Loucy (cell line): ENCODE measurements around the gene CNP.
A peak's percentile ranks its signal among the peaks of the same experiment; 100 is the strongest.
"Not testable (repeated sequence)": the region's sequence is repeated elsewhere in the genome, so short reads cannot be mapped to it uniquely, and the experiment has no call there.

ENCODE experiments used
- H2AFZ ChIP-seq: fragments of 200-600 bp; sonication (generic); 2 replicates; pipeline ENCODE4 v1.6.0; 2016; ENCODE audit warnings: antibody characterized with exemption, mild to moderate bottlenecking, low read length, moderate library complexity
- H3F3A ChIP-seq: fragments of 200-600 bp; 2 replicates; pipeline ENCODE4 v1.6.0; 2016; ENCODE audit warnings: antibody characterized with exemption, low read depth, mild to moderate bottlenecking
- H3K27me3 ChIP-seq: fragments of 200-600 bp; sonication (generic); 2 replicates; pipeline ENCODE4 v1.6.1; 2014; ENCODE audit warnings: low read length, mild to moderate bottlenecking; ENCODE audit not compliant: insufficient read depth, poor library complexity, severe bottlenecking
- H3K36me3 ChIP-seq: fragments of 200-600 bp; sonication (generic); 2 replicates; pipeline ENCODE4 v1.6.1; 2016; ENCODE audit warnings: low read length; ENCODE audit not compliant: insufficient read depth
- H3K4me1 ChIP-seq: fragments of 200-600 bp; sonication (generic); 2 replicates; pipeline ENCODE4 v1.5.1; 2014; ENCODE audit warnings: low read length, mild to moderate bottlenecking; ENCODE audit not compliant: insufficient read depth, poor library complexity, severe bottlenecking
- H3K4me2 ChIP-seq: fragments of 200-600 bp; sonication (generic); 2 replicates; pipeline ENCODE4 v1.6.0; 2014; ENCODE audit warnings: antibody characterized with exemption, low read length, low read depth, mild to moderate bottlenecking; ENCODE audit not compliant: poor library complexity, severe bottlenecking
- H3K4me3 ChIP-seq: fragments of 200-600 bp; sonication (generic); 2 replicates; pipeline ENCODE4 v1.5.1; 2014; ENCODE audit warnings: low read length, mild to moderate bottlenecking, mixed read lengths; ENCODE audit not compliant: poor library complexity, severe bottlenecking
- H3K79me2 ChIP-seq: fragments of 200-600 bp; sonication (generic); 2 replicates; pipeline ENCODE4 v1.6.1; 2014; ENCODE audit warnings: low read length; ENCODE audit not compliant: insufficient read depth
- H3K9ac ChIP-seq: fragments of 200-600 bp; sonication (generic); 2 replicates; pipeline ENCODE4 v1.6.0; 2014; ENCODE audit warnings: mild to moderate bottlenecking, low read depth, low read length, moderate library complexity; ENCODE audit not compliant: poor library complexity, severe bottlenecking
- H3K9me2 ChIP-seq: fragments of 200-600 bp; sonication (generic); replicated peaks from 2 replicates; pipeline ENCODE4 v1.6.1; 2016; ENCODE audit warnings: low read depth, low read length, mixed read lengths
- H3K9me3 ChIP-seq: fragments of 200-600 bp; sonication (generic); 2 replicates; pipeline ENCODE4 v1.6.1; 2014; ENCODE audit warnings: mild to moderate bottlenecking, antibody characterized with exemption, low read length, low read depth; ENCODE audit not compliant: insufficient read depth
- H4K20me1 ChIP-seq: fragments of 200-600 bp; sonication (generic); 2 replicates; pipeline ENCODE4 v1.6.0; 2014; ENCODE audit warnings: antibody characterized with exemption, low read length, mild to moderate bottlenecking; ENCODE audit not compliant: insufficient read depth, poor library complexity, severe bottlenecking
- EZH2phosphoT487 ChIP-seq: fragments of 200-600 bp; IDR thresholded peaks from 2 replicates; pipeline ENCODE4 v1.6.1; 2018; ENCODE audit warnings: antibody characterized with exemption, mild to moderate bottlenecking, moderate library complexity, borderline replicate concordance
- TF ChIP-seq, protein P1 (sequence below): fragments of 200-600 bp; sonication (generic); conservative IDR thresholded peaks from 2 replicates; pipeline ENCODE4 v1.5.1; 2014; ENCODE audit warnings: mild to moderate bottlenecking, antibody characterized with exemption, low read length

The CNP gene

DNA sequence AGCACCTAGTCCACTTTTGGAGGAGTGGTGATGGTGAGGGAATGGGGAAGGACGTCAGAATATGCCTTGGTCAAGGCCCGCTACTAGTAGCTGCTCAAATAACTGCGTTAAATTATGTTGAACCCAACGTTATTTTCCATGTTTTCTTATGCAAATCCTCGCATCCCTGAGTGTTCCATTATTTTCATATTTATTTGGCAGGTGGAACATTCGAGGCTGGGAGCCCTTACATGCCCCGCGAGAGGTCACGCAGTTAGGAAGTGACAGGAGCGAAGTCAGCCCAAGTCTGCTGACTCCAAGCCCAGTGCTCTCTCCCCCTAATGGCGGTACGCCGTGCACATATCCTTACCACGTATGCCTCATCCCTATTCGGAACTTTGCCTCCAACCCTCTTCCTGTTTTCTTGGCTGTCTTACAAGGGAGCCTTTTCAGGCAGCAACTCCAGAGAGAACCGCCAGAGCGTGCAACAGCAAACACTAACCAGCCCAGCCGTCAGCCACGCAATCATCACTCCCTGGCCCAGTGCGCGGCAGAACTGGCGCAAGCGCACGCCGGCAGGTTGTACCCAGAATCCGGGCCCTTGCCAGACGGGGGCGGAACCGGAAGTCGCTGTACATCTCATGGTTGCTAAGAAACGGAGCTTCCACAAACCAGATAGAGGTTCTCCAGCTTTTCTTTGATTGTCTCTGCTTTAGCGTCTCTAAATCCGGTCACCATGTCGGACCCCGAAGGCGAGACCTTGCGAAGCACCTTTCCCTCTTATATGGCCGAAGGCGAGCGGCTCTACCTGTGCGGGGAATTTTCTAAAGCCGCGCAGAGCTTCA, 36.4 kb upstream of the CNP start, which contains the start of gene ODAD4:
Gene ODAD4, plus strand, starts transcription at position 609 of the 824 bp plus-strand sequence. Its CDS starts 107 bp downstream, at position 716.
- Histone ChIP-seq H3K4me2 (peak within 1 kb of the TSS; percentile 90), H3K4me1 (peaks cover 26% of the 10 kb centered on the region), H3K9ac (peak within 1 kb of the TSS; percentile 85), H2AFZ (peak within 1 kb of the TSS; percentile 77), H3K9me2 (no peaks in the 10 kb centered on the region), H4K20me1 (no peaks in the 10 kb centered on the region), H3K79me2 (peaks cover 13% of the 10 kb centered on the region; the same call in 1 of the 2 replicates), H3K27me3 (no peaks in the 10 kb centered on the region), H3K36me3 (no peaks in the 10 kb centered on the region), H3F3A (no peaks in the 10 kb centered on the region), H3K9me3 (no peaks in the 10 kb centered on the region), H3K4me3 (peak within 1 kb of the TSS; percentile 79)
- TF ChIP-seq, protein P1, sequence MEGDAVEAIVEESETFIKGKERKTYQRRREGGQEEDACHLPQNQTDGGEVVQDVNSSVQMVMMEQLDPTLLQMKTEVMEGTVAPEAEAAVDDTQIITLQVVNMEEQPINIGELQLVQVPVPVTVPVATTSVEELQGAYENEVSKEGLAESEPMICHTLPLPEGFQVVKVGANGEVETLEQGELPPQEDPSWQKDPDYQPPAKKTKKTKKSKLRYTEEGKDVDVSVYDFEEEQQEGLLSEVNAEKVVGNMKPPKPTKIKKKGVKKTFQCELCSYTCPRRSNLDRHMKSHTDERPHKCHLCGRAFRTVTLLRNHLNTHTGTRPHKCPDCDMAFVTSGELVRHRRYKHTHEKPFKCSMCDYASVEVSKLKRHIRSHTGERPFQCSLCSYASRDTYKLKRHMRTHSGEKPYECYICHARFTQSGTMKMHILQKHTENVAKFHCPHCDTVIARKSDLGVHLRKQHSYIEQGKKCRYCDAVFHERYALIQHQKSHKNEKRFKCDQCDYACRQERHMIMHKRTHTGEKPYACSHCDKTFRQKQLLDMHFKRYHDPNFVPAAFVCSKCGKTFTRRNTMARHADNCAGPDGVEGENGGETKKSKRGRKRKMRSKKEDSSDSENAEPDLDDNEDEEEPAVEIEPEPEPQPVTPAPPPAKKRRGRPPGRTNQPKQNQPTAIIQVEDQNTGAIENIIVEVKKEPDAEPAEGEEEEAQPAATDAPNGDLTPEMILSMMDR = peak; percentile 56
- no peak for TF ChIP-seq EZH2phosphoT487

- peak overlapping the region; percentile 90 for H3K4me2 ChIP-seq
- H4K20me1 ChIP-seq, H3K27me3 ChIP-seq, H3F3A ChIP-seq, H3K9me2 ChIP-seq, H3K36me3 ChIP-seq, H3K9ac ChIP-seq, H3K9me3 ChIP-seq: not testable (repeated sequence)
- H3K79me2 ChIP-seq = peaks cover 13% of the 10 kb centered on the region; the same call in 1 of the 2 replicates
- peaks cover 26% of the 10 kb centered on the region for H3K4me1 ChIP-seq
- peak overlapping the region; percentile 79 for H3K4me3 ChIP-seq
- H2AFZ ChIP-seq = peak overlapping the region; percentile 77
Measured at GRCh38 chr17:41930833-41931156, 35.8 kb upstream of the CNP start.

- not testable (repeated sequence) for H2AFZ ChIP-seq, H3K4me2 ChIP-seq, H3K27me3 ChIP-seq, H3K4me3 ChIP-seq, H3F3A ChIP-seq, H3K9me3 ChIP-seq, H3K36me3 ChIP-seq, H3K9ac ChIP-seq, H3K9me2 ChIP-seq, H4K20me1 ChIP-seq
- Histone ChIP-seq H3K4me1 (peaks cover 26% of the 10 kb centered on the region), H3K79me2 (peaks cover 13% of the 10 kb centered on the region; the same call in 1 of the 2 replicates)
Measured at GRCh38 chr17:41931715-41932114, 34.9 kb upstream of the CNP start.

DNA sequence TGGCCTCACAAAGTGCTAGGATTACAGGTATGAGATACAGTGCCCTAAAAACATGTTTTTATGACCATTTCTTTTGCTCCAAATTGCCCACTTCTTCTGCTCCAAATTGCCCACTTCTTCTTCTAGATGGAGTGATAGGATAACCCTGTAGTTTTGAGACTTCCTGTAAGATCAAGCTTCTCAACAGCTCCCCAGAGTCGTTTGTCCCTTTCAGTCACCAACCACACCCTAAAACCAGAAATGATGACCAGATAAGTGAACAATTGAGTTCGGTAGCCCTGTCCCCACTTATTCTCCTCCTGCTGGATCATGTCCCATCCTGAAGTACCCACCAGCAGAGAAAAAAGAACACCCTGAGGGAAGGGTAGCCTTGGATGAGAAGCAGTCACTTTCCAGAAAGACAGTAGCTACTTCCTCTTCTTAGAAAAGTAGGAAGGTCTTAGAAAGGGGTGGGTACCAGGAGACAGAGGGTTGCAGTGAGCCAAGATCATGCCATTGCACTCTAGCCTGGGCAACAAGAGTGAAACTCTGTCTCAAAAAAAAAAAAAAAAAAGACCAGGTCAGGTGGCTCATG, 33.7 kb upstream of the CNP start:
- Histone ChIP-seq H3K4me2 (peak overlapping the region; percentile 63), H2AFZ (peak overlapping the region; percentile 83), H3K4me3 (peak overlapping the region; percentile 27), H3K9me3 (no peaks in the 10 kb centered on the region), H3K4me1 (peaks cover 26% of the 10 kb centered on the region), H3K36me3 (no peaks in the 10 kb centered on the region), H3K27me3 (no peaks in the 10 kb centered on the region), H3K9ac (peak overlapping the region; percentile 36), H3K79me2 (peaks cover 13% of the 10 kb centered on the region; the same call in 1 of the 2 replicates), H3K9me2 (no peaks in the 10 kb centered on the region), H3F3A (no peaks in the 10 kb centered on the region), H4K20me1 (no peaks in the 10 kb centered on the region)
- TF ChIP-seq EZH2phosphoT487 = no peak
